Fibroblast of the aortic adventitia (primary cell): Measurements from ENCODE around the gene SPI1. TPM values are rescaled to one million over a fixed set of nuclear protein-coding genes. Genes with fewer than 3 reads are reported as not detected.

ENCODE experiments used
- DNase-seq: peaks from one replicate; pipeline ENCODE4 v3.0.0-alpha.2; 2010; ENCODE audit warnings: low read depth
- H3K4me3 ChIP-seq: 2 replicates; pipeline ENCODE4 v1.5.1; 2011; ENCODE audit warnings: low read depth, mild to moderate bottlenecking, control low read depth, low read length, moderate library complexity
- total RNA-seq: library from RNA; depleted of rRNA; stranded (reverse); fragments of >200 nt; gene quantifications from 2 replicates; pipeline ENCODE4 v1.2.3, GENCODE V29; 2012; ENCODE audit warnings: low replicate concordance
- TF ChIP-seq, protein P1 (sequence below): IDR thresholded peaks from 2 replicates; pipeline ENCODE4 v1.5.1; 2011; ENCODE audit warnings: mild to moderate bottlenecking, low read length, control low read depth, inconsistent platforms; ENCODE audit not compliant: insufficient read depth

Gene SPI1
- total RNA-seq, 1 donor = not detected

GRCh38 chr11:47415091-47415854 is 36.9 kb upstream of the SPI1 start:
- TF ChIP-seq, protein P1, sequence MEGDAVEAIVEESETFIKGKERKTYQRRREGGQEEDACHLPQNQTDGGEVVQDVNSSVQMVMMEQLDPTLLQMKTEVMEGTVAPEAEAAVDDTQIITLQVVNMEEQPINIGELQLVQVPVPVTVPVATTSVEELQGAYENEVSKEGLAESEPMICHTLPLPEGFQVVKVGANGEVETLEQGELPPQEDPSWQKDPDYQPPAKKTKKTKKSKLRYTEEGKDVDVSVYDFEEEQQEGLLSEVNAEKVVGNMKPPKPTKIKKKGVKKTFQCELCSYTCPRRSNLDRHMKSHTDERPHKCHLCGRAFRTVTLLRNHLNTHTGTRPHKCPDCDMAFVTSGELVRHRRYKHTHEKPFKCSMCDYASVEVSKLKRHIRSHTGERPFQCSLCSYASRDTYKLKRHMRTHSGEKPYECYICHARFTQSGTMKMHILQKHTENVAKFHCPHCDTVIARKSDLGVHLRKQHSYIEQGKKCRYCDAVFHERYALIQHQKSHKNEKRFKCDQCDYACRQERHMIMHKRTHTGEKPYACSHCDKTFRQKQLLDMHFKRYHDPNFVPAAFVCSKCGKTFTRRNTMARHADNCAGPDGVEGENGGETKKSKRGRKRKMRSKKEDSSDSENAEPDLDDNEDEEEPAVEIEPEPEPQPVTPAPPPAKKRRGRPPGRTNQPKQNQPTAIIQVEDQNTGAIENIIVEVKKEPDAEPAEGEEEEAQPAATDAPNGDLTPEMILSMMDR = no peak
- H3K4me3 ChIP-seq = no peak overlapping the region
- DNase-seq = no peak

GRCh38 chr11:47414685-47415070 is 36.3 kb upstream of the SPI1 start:
- DNase-seq = no peak
- TF ChIP-seq, protein P1 = no peak
- H3K4me3 ChIP-seq = no peak overlapping the region

DNA sequence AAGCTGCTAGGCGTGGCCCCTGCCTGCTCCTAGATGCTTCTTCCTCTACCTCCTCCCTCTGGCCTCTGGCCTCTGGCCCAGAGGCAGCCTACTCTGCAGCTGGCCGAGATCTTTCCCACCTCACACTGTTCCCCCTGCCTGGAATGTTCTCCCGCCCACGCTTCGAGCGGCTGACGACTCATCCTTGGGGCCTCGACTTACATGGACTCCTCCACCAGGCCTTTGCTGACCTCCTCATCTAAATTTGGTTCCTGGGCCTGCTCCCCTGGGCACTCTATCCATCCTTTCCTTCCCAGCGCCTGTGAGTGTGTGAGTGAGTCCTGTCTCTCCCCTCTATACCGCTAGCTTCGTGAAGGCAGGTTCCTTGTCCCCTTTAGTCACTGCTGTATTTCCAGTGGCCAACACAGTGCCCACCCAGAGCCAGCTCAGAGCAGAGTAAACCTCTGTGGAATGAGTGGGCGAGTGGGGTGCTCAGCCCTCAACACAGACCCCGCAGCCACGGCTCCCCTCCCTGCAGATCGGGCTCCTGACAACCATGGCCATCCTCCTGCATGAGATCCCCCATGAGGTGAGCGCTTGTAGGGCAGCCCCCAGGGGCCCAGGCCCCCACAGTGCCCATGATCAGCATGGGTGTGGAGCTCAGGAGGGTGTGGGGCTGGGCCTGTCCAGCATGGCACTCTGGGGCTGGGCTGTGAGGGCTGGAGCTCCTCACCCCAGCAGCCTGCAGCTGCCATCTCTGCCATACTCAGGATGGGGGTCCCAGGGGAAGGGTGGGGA is 35.7 kb upstream of the SPI1 start:
- DNase-seq = peak; percentile 66
- TF ChIP-seq, protein P1 = no peak
- no peak overlapping the region for H3K4me3 ChIP-seq

DNA sequence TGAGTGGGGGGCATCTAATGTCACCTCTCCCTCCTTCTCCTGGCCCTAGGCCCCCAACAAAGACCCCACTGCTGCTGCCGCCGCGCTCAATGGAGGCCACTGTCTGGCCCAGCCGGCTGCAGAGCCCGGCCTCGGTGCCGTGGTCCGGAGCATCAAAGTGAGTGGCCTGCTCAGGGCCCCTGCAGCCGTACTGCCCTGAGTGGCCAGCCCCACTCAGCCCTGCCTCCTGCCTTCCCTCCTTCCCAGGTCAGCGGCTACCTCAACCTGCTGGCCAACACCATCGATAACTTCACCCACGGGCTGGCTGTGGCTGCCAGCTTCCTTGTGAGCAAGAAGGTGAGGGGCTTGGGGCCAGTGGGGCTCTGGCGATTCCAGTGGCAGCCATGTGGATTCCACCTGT is 35.0 kb upstream of the SPI1 start:
- DNase-seq = no peak
- TF ChIP-seq, protein P1 = no peak
- no peak overlapping the region for H3K4me3 ChIP-seq

DNA sequence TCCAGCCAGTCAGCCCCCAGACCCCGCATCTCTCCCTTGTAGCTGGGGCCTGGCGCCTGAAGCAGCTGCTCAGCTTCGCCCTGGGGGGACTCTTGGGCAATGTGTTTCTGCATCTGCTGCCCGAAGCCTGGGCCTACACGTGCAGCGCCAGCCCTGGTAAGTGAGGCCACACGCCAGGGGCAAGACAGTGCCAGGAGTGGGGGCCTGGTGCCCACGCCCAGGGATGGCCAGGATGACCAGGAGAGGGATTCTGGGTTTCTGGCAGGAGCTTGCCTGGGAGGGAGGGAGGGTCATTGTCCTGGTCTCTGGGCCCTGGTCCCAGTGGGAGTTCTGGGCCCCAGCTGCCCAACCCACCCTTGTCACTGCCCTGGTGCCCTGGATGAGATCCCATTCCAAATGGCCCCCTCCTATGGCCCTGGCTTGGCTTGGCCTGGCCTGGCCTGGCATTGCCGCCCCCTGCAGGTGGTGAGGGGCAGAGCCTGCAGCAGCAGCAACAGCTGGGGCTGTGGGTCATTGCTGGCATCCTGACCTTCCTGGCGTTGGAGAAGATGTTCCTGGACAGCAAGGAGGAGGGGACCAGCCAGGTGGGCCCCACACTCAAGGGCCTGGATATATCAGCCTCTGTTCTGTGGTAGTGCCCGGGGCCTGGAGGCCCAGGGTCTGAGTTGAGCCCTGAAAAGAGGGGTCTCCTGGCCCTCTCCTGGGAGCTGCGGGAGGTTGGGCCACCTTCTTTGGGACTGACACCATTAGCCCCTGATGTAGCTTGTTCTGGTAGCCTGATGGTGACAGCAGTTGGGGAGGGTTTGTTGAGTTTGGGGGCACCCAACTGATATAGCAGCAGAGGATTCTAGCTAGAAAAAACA is 33.8 kb upstream of the SPI1 start:
- DNase-seq = no peak
- no peak overlapping the region for H3K4me3 ChIP-seq
- TF ChIP-seq, protein P1 = peak; percentile 84
